ENCODE results near the gene CTU2.

GRCh38 chr16:88669980-88670379, 36.3 kb upstream of the CTU2 start:
- TF ChIP-seq EZH2 (IDR thresholded peaks at IDR 0.05; ENCODE audit: borderline replicate concordance, insufficient read depth, low read length, poor library complexity, severe bottlenecking), result no peak
- no peak for TF ChIP-seq POLR2AphosphoS5 (IDR thresholded peaks at IDR 0.05)
- no peak for TF ChIP-seq CTCF (IDR thresholded peaks at IDR 0.05; ENCODE audit: poor library complexity, severe bottlenecking)
- TF ChIP-seq RAD21 (conservative IDR thresholded peaks at IDR 0.05), result no peak
- no peak for TF ChIP-seq EP300 (conservative IDR thresholded peaks at IDR 0.05; ENCODE audit: poor library complexity, severe bottlenecking)
- TF ChIP-seq TAF1 (IDR thresholded peaks at IDR 0.05; ENCODE audit: low read depth), result no peak
- no peak for TF ChIP-seq REST (IDR thresholded peaks at IDR 0.05; ENCODE audit: borderline replicate concordance)

Data from neural cell (in vitro differentiated cells).